ENCODE results near the gene PSMB7.

PSMB7 gene

DNA sequence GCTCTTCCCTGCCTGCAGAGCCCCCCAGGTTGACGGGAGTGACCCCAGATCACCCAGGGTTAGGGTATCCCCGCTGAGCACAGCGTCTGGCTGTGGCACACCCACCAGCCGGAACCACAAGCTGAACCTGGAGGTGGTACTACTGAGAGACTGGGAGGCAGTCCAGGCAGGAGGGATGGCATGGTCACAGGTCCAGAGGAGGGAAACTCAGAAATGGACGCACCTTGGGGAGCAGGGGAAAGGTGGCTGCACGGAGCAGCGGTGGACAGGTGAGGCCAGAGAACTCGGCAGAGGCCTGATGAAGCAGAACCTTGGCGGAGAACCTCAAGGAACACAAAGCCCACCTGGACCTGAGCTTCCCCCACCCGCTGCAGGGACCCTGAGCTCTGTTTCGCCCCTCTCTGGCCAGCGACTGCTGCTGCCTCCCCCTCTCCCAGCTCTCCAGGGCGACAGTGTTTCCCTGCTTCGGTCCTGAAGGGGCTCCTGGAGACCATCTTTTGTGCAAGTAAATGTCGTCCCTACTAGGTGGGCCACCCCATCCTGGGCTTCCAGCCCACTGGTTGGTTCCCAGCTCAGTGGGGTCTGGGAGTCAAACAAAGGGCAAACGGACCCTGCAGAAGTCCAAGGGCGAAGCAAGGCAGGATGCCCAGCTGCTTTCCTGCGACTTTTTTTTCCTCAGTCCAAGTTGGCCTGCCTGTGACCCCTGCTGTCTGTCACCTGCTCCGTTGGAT lies 35.9 kb upstream of the PSMB7 start:
- H3K4me3 Mint-ChIP-seq = no peak overlapping the region
- no peaks in the 10 kb centered on the region for H3K9me3 Mint-ChIP-seq
- H3K27me3 Mint-ChIP-seq = peaks cover 52% of the 10 kb centered on the region
- intact Hi-C loops (cut with micrococcal nuclease) = no loop called here
- peaks cover 6% of the 10 kb centered on the region for H3K4me1 Mint-ChIP-seq (ENCODE audit: low read depth)
- no peaks in the 10 kb centered on the region for H3K36me3 Mint-ChIP-seq (ENCODE audit: low read depth)
- H3K27ac Mint-ChIP-seq = no peak overlapping the region

DNA sequence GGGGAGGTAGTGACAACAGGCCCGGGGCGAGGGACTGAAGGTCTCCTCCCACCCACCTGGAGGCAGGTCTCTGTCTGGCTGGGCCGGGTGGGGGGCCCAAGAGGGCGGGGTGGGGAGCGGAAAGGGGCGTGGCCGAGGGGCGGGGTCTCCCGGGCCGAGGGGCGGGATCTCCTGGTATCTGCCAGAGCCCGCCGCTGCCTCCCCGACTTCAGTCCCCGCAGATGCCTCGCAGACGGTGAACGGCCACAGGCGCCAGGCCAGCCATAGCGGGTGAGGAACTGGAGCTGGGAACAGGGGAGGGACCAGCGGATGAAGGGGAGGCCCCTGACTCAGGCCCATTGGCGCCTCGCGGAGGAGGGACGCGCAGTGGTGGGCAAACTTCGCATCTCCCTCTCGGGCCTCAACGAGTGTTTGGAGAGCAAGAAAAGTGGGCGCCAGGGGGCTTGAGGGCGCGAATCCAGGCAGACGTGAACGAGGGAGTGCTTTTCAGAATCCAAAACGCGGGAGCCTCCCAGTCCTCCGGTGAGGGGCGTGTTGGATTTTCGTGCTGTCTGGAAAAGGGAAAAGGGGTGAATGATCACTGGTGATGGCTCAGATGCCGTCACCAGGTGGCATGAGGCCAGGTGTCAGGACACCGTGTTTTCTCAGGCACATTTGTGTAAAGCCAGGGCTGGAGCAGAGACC lies 35.1 kb upstream of the PSMB7 start, which contains the start of gene ADGRD2:
Gene ADGRD2, plus strand, starts transcription at position 211 of the 684 bp plus-strand sequence. CDS start 1,216 bp downstream, outside the sequence.
- H3K36me3 Mint-ChIP-seq (ENCODE audit: low read depth) = no peaks in the 10 kb centered on the region
- no peaks in the 10 kb centered on the region for H3K9me3 Mint-ChIP-seq
- peak within 1 kb of the TSS; percentile 25 for H3K4me3 Mint-ChIP-seq
- peaks cover 51% of the 10 kb centered on the region for H3K27me3 Mint-ChIP-seq
- H3K27ac Mint-ChIP-seq = no peak within 1 kb of the TSS
- intact Hi-C loops (cut with micrococcal nuclease) = no loop called here
- H3K4me1 Mint-ChIP-seq (ENCODE audit: low read depth) = peaks cover 6% of the 10 kb centered on the region

DNA sequence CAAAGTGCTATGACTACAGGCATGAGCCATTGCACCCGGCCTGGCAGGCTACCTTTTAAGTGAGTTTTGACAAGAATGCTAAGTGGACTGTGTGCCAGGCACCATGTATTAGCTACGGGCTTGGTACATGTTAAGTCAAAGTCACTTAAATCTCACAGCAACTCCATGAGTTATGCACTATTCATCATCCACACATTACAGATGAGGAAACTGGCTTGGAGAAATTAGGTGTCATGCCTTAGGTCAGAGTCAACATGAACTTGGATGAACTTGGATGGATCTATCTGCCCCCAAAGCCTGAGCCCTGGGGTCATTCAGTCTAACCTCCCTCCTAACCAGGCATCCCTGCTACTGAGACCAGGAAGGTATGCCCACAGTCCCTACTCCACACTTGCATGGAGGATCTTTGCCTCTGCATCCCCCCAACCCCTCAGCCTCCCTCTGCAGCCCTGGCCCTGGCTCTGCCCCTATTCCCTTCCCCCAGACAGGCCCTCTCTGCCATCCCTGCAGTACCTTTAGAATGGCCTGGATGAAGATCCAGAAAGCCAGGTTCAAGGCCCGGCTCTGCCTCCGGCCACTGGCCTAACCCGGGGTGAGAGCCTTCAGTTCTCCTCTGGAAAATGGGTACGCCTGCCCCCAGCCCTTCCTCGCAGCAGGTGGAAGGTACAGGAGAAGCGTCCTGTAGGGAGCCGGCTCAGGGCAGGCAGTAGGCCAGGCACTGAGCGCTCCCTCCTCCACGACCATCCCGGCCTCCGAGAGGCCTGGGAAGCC lies 34.3 kb upstream of the PSMB7 start:
- no peaks in the 10 kb centered on the region for H3K36me3 Mint-ChIP-seq (ENCODE audit: low read depth)
- H3K4me3 Mint-ChIP-seq = no peak overlapping the region
- no peak overlapping the region for H3K27ac Mint-ChIP-seq
- H3K4me1 Mint-ChIP-seq (ENCODE audit: low read depth) = peaks cover 6% of the 10 kb centered on the region
- intact Hi-C loops (cut with micrococcal nuclease) = no loop called here
- peaks cover 48% of the 10 kb centered on the region for H3K27me3 Mint-ChIP-seq
- H3K9me3 Mint-ChIP-seq = no peaks in the 10 kb centered on the region

DNA sequence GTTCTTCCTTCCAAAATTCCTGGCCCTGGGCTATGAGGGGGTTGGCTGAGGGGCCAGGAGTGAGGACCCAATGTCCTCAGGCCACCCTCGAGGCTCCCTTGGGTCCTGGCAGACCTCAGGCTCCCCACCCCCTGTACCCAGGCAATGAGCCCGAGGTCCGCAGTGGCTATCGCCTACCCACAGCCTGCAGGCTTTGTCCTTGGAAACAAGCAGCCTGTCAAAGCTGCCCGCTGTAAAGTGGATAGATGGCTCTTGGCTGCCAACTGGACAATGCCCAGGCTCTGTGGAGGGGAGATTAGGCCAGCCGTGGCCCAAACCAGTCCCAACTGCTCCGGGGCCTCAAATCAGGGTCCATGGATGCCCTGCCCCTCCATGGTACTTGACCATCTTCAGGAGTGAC lies 32.8 kb upstream of the PSMB7 start:
- no peaks in the 10 kb centered on the region for H3K36me3 Mint-ChIP-seq (ENCODE audit: low read depth)
- intact Hi-C loops (cut with micrococcal nuclease) = no loop called here
- H3K4me3 Mint-ChIP-seq = no peak overlapping the region
- peaks cover 39% of the 10 kb centered on the region for H3K27me3 Mint-ChIP-seq
- no peaks in the 10 kb centered on the region for H3K9me3 Mint-ChIP-seq
- H3K4me1 Mint-ChIP-seq (ENCODE audit: low read depth) = peaks cover 6% of the 10 kb centered on the region
- H3K27ac Mint-ChIP-seq = no peak overlapping the region

DNA sequence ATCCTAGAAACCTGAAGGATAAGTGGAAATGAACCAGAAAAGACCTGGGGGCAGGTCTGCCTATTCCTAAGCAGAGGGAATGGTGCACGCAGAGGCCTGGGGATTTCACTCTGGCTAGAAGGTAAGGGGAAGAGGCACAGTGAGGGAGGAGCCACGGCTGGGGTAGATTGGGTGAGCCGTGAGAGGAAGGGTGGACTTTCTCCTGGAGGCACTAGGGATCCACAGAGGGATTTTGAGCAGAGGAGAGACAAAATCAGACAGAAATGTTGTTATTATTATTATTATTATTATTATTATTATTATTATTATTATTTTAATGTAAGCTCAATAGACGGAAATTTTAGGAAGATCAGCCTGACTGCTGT lies 32.0 kb upstream of the PSMB7 start:
- Mint-ChIP-seq H3K9me3 (no peaks in the 10 kb centered on the region), H3K4me1 (ENCODE audit: low read depth) (peaks cover 6% of the 10 kb centered on the region), H3K27ac (no peak overlapping the region), H3K27me3 (peaks cover 36% of the 10 kb centered on the region), H3K36me3 (ENCODE audit: low read depth) (no peaks in the 10 kb centered on the region), H3K4me3 (no peak overlapping the region)
- intact Hi-C loops (cut with micrococcal nuclease) = no loop called here

DNA sequence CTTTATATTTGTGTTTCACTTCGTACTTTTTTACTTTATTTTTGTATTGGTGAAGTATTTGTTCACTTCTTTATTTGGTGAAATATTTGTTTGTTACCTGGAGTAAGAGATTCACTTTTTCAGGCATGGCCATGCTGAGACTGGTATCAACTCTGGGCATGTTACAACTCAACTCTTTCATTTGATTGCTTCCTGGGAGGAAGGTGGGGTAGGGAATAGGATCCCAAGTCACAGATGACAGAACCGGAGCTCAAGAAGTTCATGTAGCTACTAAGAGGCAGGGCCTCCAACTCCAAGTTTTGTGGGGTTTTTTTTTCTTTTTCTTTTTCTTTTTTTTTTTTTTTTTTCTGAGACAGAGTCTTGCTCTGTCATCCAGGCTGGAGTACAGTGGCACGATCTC lies 28.9 kb upstream of the PSMB7 start:
- intact Hi-C loops (cut with micrococcal nuclease) = no loop called here
- no peaks in the 10 kb centered on the region for H3K4me1 Mint-ChIP-seq (ENCODE audit: low read depth)
- peaks cover 27% of the 10 kb centered on the region for H3K27me3 Mint-ChIP-seq
- no peaks in the 10 kb centered on the region for H3K36me3 Mint-ChIP-seq (ENCODE audit: low read depth)
- no peak overlapping the region for H3K4me3 Mint-ChIP-seq
- H3K27ac Mint-ChIP-seq = no peak overlapping the region
- H3K9me3 Mint-ChIP-seq = no peaks in the 10 kb centered on the region

DNA sequence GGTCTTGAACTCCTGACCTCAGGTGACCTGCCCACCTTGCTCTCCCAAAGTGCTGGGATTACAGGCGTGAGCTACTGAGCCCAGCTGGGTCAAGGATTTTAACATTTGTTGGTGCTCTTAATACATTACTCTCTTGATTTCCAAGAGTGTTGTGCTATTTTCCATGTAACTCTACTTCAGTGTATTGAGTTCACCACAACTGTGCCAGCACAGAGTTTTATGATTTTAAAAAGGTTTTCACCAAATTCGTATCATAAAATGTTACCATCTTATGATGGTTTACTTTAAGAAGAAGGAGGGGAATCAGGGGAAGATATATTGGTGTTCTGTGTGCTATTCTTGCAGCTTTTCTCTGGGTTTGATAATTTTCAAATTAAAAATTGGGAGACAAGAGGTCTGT lies 28.4 kb upstream of the PSMB7 start:
- Mint-ChIP-seq H3K27ac (no peak overlapping the region), H3K9me3 (no peaks in the 10 kb centered on the region), H3K4me1 (ENCODE audit: low read depth) (no peaks in the 10 kb centered on the region), H3K36me3 (ENCODE audit: low read depth) (no peaks in the 10 kb centered on the region), H3K4me3 (no peak overlapping the region), H3K27me3 (peaks cover 24% of the 10 kb centered on the region)
- intact Hi-C loops (cut with micrococcal nuclease) = no loop called here

DNA sequence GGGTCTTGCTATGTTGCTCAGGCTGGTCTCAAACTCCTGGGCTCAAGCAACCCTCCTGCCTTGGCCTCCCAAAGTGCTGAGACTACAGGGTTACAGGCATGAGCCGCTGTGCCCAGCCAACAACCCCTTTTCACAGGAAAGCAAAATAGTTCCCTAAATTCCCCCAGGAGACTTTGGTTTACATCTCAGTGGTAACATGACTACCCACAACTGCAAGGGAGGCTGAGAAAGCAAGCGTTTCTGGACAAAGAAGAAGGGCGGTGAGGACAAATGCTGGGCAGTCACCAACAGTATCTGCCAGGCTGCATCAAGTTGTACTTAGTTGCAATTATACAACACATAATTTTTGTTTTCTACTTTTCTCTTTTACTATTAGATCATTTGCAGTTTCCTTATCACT lies 27.6 kb upstream of the PSMB7 start:
- peaks cover 24% of the 10 kb centered on the region for H3K27me3 Mint-ChIP-seq
- H3K4me3 Mint-ChIP-seq = no peak overlapping the region
- no peaks in the 10 kb centered on the region for H3K9me3 Mint-ChIP-seq
- intact Hi-C loops (cut with micrococcal nuclease) = no loop called here
- H3K4me1 Mint-ChIP-seq (ENCODE audit: low read depth) = no peaks in the 10 kb centered on the region
- no peaks in the 10 kb centered on the region for H3K36me3 Mint-ChIP-seq (ENCODE audit: low read depth)
- H3K27ac Mint-ChIP-seq = no peak overlapping the region

DNA sequence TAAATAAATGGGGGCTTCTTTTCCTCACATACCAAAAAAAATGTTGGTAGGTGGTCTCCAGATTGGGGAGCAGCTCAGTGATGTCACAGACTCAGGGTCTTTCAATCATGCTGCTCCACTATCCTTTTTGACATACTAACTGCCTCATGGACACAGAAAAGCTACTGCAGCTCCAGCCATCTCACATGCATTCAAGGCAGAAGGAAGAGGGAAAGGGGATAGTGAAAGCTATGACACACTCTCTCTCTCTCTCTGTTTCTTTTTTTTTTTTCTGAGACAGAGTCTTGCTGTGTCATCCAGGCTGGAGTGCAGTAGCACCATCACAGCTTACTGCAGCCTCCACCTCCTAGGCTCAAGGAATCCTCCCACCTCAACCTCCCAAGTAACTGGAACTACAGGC lies 27.1 kb upstream of the PSMB7 start:
- peaks cover 24% of the 10 kb centered on the region for H3K27me3 Mint-ChIP-seq
- no peak overlapping the region for H3K4me3 Mint-ChIP-seq

DNA sequence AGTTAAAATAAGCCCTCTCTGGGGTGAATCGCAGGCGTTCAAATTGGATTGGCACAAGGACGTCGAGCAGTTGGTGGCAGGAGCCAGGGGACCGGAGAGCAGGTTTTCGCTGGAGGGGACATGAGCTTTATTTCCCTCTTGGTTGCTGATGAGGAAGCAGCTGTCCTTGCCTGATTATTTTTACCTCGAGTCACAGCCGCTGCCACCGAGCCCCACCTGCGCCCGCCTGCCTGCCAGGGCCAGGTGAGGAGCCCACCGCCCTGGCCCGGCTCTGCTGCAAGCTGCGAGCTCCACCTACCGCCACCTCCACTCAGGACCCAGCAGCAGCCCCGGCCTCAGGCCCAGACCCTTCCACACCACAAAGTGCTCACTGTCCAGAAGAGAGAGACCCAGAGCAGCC lies 26.0 kb upstream of the PSMB7 start:
- H3K4me1 Mint-ChIP-seq (ENCODE audit: low read depth) = no peaks in the 10 kb centered on the region
- H3K27ac Mint-ChIP-seq = no peak overlapping the region
- no peaks in the 10 kb centered on the region for H3K9me3 Mint-ChIP-seq
- no peak overlapping the region for H3K4me3 Mint-ChIP-seq
- intact Hi-C loops (cut with micrococcal nuclease) = no loop called here
- peaks cover 24% of the 10 kb centered on the region for H3K27me3 Mint-ChIP-seq
- no peaks in the 10 kb centered on the region for H3K36me3 Mint-ChIP-seq (ENCODE audit: low read depth)

More for the DNA sequence above, 27.1 kb upstream of the PSMB7 start:
- Mint-ChIP-seq H3K27ac (no peak overlapping the region), H3K9me3 (no peaks in the 10 kb centered on the region), H3K4me1 (ENCODE audit: low read depth) (no peaks in the 10 kb centered on the region), H3K36me3 (ENCODE audit: low read depth) (no peaks in the 10 kb centered on the region)
- intact Hi-C loops (cut with micrococcal nuclease) = no loop called here

DNA sequence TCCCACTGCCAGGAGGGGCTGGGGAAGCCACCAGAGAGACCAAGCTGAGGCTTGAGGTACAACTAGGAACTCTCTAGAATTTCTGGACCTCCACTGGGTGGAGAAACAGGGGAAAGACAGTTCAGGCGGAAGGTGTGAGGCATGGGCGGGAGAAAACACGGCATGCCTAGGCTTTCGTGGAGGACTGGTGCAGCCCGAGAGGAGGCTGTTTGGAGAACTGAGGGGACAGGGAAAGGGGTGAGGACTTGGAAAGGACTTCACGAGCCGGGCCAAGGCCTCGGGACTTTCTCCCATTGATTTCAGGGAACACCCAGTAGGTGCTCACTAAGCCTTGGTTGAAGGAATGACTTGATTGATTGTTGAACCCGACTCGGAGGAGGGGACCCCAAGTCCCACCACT lies 25.5 kb upstream of the PSMB7 start:
- Mint-ChIP-seq H3K9me3 (no peaks in the 10 kb centered on the region), H3K27ac (no peak overlapping the region), H3K4me3 (no peak overlapping the region), H3K36me3 (ENCODE audit: low read depth) (no peaks in the 10 kb centered on the region), H3K4me1 (ENCODE audit: low read depth) (no peaks in the 10 kb centered on the region), H3K27me3 (peaks cover 24% of the 10 kb centered on the region)
- intact Hi-C loops (cut with micrococcal nuclease) = no loop called here

DNA sequence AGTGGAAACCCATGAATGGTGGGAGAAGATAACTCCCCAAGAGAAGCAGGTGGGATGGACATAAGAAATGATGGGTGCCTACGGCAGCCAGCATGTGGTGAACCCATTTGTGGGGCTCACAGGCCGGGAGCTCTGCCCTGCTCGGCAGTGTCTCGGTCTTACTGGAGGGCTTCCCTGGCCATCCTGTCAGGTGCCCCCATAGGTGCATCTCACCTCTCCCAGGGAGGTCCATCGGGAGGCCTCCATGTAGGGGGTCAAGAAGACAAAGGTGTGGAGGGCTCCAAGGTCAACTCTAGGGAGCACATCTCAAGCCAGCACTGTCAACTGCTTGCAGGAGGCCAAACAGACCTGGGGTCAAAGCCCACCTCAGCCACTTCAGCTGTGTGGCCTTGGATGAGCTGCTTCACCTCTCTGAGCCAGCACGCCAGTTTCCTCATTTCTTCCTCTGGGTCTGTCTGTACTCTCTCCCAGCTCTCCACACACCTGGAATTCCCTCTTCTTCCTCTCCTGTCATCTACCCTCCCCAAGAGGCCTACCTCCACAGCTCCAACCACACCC lies 24.5 kb upstream of the PSMB7 start:
- Mint-ChIP-seq H3K9me3 (no peaks in the 10 kb centered on the region), H3K4me1 (ENCODE audit: low read depth) (no peaks in the 10 kb centered on the region), H3K4me3 (no peak overlapping the region), H3K27me3 (peaks cover 24% of the 10 kb centered on the region), H3K27ac (no peak overlapping the region), H3K36me3 (ENCODE audit: low read depth) (no peaks in the 10 kb centered on the region)
- intact Hi-C loops (cut with micrococcal nuclease) = no loop called here

DNA sequence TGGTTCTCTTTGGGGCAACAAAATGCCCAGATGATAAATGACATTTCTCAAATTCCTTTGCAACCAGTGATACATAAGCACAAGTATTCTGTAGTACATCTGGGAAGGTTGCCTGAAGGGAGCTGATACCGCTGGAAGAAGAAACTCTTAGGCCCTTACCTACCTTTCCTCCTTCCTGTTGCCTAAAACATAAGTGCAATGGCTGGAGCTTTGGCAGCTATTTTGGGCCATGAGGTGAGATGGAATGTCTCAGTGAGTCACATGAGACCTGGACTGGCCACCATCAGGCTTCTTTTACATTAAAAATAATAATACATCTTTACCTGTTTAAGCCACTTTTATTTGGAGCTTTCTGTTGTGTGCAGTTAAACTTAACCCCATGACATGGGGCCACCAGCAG lies 23.8 kb upstream of the PSMB7 start:
- intact Hi-C loops (cut with micrococcal nuclease) = no loop called here
- H3K36me3 Mint-ChIP-seq (ENCODE audit: low read depth) = no peaks in the 10 kb centered on the region

DNA sequence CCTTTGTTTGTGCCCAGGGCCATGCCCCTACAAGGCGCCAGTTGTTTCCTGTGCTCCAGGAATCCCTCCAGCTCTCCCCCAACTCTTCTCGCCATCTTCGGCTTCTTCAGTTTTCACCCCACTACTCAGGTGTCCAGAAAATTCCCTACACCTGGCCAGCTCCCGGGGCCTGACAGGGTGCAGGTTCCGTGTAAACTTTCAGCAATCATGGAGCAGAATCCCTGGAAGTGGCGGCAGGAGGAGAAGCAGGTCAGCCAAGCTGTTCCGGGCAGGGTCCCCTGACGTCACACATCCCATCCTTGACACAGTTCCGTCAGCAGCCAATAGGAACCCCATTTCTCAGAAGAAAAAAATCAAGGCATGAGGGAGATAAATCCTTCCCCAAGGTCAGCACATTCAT lies 22.8 kb upstream of the PSMB7 start:
- no peak overlapping the region for H3K27ac Mint-ChIP-seq
- H3K4me3 Mint-ChIP-seq = no peak overlapping the region
- H3K36me3 Mint-ChIP-seq (ENCODE audit: low read depth) = no peaks in the 10 kb centered on the region
- intact Hi-C loops (cut with micrococcal nuclease) = no loop called here
- peaks cover 29% of the 10 kb centered on the region for H3K27me3 Mint-ChIP-seq
- H3K4me1 Mint-ChIP-seq (ENCODE audit: low read depth) = no peaks in the 10 kb centered on the region
- H3K9me3 Mint-ChIP-seq = no peaks in the 10 kb centered on the region

More for the DNA sequence above, 23.8 kb upstream of the PSMB7 start:
- H3K9me3 Mint-ChIP-seq = no peaks in the 10 kb centered on the region
- no peaks in the 10 kb centered on the region for H3K4me1 Mint-ChIP-seq (ENCODE audit: low read depth)
- no peak overlapping the region for H3K27ac Mint-ChIP-seq
- no peak overlapping the region for H3K4me3 Mint-ChIP-seq
- peaks cover 24% of the 10 kb centered on the region for H3K27me3 Mint-ChIP-seq
